ENCODE data around the gene GNG8.

DNA sequence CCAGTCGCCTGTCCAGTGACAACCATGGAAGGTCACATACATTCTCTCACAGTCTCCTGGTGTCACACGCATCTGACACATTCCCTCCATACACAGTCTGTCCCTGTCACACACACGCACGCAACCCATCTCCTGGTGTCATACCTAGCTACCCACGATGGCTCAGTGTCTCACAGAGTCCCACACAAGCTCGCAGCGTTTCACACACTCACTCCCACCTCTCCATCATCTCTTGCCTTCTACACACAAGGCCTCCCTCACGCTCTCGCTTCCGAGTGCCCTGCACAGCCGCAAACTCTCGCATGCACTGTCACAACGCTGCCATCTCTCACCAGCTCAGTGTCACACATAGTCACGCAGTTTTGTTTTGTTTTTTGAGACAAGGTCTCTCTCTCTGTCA is 1.2 kb upstream of the GNG8 start:
- TF ChIP-seq, protein P1, sequence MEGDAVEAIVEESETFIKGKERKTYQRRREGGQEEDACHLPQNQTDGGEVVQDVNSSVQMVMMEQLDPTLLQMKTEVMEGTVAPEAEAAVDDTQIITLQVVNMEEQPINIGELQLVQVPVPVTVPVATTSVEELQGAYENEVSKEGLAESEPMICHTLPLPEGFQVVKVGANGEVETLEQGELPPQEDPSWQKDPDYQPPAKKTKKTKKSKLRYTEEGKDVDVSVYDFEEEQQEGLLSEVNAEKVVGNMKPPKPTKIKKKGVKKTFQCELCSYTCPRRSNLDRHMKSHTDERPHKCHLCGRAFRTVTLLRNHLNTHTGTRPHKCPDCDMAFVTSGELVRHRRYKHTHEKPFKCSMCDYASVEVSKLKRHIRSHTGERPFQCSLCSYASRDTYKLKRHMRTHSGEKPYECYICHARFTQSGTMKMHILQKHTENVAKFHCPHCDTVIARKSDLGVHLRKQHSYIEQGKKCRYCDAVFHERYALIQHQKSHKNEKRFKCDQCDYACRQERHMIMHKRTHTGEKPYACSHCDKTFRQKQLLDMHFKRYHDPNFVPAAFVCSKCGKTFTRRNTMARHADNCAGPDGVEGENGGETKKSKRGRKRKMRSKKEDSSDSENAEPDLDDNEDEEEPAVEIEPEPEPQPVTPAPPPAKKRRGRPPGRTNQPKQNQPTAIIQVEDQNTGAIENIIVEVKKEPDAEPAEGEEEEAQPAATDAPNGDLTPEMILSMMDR (conservative IDR thresholded peaks at IDR 0.05; ENCODE audit: low read depth, low read length): no peak
- TF ChIP-seq EZH2 (IDR thresholded peaks at IDR 0.05; ENCODE audit: borderline replicate concordance, low read depth, low read length, poor library complexity, severe bottlenecking): no peak
